ENCODE data around the gene BRINP3.

GRCh38 chr1:190252046-190252445, 225.6 kb downstream of the BRINP3 start:
- no peak for TF ChIP-seq POLR2A (IDR thresholded peaks at IDR 0.05)
- TF ChIP-seq, protein P1, sequence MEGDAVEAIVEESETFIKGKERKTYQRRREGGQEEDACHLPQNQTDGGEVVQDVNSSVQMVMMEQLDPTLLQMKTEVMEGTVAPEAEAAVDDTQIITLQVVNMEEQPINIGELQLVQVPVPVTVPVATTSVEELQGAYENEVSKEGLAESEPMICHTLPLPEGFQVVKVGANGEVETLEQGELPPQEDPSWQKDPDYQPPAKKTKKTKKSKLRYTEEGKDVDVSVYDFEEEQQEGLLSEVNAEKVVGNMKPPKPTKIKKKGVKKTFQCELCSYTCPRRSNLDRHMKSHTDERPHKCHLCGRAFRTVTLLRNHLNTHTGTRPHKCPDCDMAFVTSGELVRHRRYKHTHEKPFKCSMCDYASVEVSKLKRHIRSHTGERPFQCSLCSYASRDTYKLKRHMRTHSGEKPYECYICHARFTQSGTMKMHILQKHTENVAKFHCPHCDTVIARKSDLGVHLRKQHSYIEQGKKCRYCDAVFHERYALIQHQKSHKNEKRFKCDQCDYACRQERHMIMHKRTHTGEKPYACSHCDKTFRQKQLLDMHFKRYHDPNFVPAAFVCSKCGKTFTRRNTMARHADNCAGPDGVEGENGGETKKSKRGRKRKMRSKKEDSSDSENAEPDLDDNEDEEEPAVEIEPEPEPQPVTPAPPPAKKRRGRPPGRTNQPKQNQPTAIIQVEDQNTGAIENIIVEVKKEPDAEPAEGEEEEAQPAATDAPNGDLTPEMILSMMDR (IDR thresholded peaks at IDR 0.05), result no peak
